Stimulated activated CD8-positive, alpha-beta memory T cell treated with anti-CD3 and anti-CD28 coated beads, Interleukin-12 subunit alpha, Interleukin-12 subunit beta, amount 100 ng/mL, for 1 hour (primary cell): ENCODE results near the gene GARIN5B.

Experiments
- DNase-seq: peaks from one replicate; pipeline ENCODE4 v3.0.0-alpha.2; 2020; ENCODE audit warnings: low read depth

The GARIN5B gene

DNA sequence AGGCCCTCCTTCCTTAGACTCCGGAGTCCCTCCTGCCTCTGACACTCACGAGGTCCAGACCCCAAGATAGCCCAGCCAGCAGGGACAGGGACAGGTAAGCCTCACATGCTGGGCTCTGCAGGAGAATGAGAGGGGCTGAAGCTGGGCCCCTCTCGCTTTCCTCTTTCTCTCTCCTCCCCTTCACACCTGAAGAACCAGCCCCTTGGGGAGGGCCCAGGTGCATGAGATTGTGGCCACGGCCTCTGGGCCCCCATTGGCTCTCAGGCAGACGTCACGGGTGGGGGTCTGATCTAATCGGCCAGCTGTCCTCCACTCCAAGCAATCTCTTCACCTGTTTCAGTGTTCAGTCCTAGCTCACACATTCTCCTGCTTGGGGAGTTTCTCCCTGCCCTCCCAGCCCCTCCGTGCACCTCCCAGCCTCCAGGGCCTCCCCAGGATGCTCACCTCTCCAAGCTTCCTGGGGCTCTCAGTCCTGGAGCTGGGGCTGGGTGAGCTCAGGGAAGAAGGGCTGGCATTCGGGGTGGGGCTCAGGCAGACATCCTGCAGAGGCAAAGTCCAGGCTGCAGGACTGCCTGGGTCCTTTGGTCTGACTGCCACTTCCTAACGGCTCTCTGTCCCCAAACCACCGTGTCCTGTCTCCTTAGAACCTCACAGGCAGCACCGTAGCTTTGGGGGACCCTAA lies 40.7 kb downstream of the GARIN5B start:
- DNase-seq, result no peak

DNA sequence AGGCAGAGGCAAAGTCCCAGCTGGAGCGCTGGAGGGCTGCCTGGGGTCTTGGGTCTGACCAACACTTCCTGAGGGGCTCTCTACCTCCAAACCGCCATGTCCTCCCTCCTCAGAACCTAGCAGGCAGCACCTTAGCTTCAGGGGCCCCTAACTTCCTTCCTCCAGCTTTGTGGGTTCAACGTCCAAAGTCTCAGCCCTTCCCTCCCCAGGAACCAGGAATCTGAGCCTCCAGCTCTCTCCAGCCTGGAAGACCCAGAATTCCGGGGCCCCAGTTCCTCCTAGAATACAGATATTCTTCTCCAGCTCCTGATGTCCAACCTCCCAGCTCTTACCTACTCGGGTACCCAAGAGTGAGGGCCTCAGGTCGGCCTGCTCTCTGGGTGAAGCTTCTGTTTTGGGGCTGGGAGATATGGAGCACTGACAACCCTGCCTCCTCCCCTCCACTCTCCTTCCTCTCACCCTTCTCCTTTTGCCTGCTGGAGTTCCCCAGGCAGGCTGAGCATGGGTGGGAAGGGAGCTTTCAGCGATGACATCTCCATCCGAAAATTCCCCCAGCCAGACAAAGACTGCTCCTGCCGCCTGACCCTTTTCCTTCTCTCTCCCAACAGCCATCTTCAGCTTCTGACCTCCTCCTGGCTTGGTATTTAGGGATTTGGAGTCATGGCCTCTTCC lies 41.5 kb downstream of the GARIN5B start:
- no peak for DNase-seq

DNA sequence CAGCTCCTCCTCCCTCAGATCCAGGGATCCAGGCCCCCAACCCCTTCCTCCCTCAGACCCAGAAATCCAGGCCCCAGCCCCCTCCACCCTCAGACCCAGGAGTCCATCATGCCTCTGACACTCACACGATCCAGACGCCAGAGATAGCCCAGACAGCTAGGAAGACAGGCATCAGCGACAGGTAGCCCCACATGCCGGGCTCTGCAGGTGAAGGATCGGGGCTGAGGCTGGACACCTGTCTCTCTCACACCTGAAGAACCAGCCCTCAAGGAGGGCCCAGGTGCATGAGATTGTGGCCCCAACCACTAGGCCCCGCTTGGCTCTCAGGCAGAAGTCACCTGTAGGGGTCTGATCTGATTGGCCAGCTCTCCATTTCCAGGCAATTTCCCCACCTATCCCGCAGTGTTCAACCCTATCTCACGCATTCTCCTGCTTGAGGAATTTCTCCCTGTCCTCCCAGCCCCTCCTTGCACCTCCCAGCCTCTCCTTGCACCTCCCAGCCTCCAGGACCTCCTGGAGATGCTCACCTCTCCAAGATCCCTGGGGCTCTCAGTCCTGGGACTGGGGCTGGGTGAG lies 42.1 kb downstream of the GARIN5B start:
- DNase-seq, result no peak

DNA sequence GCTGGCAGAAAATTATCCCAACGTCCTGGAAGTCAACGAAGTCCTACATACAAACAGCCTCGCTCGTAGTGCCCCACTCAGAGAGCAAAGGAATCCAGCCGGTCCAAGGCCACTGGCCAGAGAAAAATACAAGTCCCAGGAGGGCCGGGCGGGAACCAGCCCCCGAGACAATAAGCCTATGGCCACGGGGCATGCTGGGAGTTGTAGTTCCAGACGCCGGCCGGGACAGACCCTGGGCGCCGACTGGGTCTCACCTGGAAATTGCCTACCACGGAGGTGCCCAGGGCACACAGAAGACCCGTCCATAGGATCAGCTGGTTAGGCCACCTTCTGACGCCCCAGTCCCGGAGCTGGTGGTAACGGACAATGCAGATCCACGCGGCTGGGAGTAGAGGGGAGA lies 43.3 kb downstream of the GARIN5B start:
- DNase-seq, result no peak

DNA sequence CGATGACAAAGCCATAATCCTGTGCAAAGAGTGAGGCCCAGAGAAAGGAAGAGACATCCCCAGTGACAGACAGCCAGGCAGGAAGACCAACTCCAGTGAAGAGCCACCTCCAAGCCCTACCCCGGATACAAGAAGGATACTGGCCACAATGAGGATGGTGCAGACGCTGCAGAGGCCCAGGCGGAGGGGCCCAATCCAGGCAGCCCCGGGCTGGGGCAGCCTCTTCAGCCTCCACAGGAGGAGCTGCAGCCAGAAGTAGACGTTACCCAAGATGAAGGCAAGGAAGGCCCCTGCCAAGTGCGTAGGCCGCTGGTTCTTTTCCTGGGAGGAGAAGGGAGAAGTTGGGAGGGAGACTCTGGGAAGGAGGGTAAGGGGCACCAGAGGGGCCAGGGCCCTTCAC lies 46.4 kb downstream of the GARIN5B start:
- DNase-seq, result no peak

GRCh38 chr19:55315956-55316525 lies 47.0 kb downstream of the GARIN5B start:
- no peak for DNase-seq

- DNase-seq, result no peak
Observed at GRCh38 chr19:55314396-55314795, 48.7 kb downstream of the GARIN5B start.

- no peak for DNase-seq
Observed at GRCh38 chr19:55312621-55313512, 50.2 kb downstream of the GARIN5B start.

GRCh38 chr19:55311797-55312196 lies 51.3 kb downstream of the GARIN5B start:
- no peak for DNase-seq

- DNase-seq, result no peak
Observed at GRCh38 chr19:55311397-55311796, 51.7 kb downstream of the GARIN5B start.

DNA sequence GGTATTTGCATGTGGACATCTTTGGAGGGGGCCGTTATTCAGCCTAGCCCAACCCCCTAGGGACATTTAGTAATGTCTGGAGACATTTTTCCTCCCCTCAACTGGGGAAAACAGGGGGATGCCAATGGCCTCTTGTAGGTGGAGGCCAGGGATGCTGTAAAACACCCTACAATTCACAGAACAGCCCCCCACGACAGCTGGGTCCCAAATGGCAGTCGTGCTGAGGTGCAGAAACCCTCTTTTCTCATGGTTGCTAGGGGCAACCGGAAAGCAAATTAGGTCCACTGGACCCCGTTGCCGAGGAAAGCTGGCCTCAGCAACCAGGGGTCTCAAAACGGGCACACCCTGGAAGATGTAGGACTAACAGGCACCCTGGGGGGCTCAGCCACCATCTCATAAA lies 52.6 kb downstream of the GARIN5B start:
- no peak for DNase-seq

GRCh38 chr19:55309448-55309847 lies 53.6 kb downstream of the GARIN5B start:
- no peak for DNase-seq

- DNase-seq, result no peak
Observed at GRCh38 chr19:55308281-55308680, 54.8 kb downstream of the GARIN5B start.

DNA sequence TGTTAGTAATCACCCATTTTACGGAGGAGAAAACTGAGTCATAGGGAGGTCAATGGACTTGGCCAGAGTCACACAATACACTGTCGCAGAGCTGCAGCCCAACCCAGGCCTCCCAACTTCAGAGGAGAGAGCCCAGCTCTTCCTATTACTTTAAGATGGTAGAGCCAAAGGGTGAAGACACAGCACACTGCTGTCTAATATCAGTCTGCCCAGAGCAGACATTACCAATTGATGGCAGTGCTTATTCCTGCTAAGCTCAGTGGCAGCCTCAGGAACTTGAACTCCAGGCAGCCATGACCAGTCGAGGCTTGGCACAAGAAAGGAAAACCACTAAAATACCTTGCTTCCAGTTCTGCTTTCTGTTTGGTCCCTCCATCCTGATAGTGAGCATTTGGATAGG lies 56.3 kb downstream of the GARIN5B start:
- no peak for DNase-seq

DNA sequence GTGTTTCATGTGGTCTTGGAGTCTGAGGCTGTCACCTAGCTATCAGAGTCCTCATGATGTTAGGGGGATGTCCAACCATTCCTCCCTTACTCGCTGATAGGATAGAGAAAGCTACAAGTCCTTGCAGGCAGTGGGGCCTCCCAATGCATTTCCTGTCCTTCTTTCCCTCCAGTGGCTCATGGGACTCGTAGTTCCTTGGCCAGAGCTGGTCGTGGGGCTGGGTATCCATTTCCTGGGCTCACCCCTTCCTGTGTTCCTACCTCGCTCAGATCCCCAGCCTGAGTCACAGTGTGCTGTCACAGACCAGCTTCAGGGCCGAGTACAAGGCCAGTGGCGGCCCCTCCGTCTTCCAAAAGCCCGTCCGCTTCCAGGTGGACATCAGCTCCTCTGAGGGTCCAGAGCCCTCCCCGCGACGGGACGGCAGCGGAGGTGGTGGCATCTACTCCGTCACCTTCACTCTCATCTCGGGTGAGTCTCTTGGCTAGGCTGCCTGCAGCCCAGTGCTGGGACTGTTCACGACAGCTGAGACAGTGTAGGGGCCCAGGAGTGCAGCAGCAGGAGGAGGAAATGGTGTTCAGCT lies 57.0 kb downstream of the GARIN5B start:
- no peak for DNase-seq

GRCh38 chr19:55305491-55305890 lies 57.6 kb downstream of the GARIN5B start:
- DNase-seq, result peak; percentile 11

DNA sequence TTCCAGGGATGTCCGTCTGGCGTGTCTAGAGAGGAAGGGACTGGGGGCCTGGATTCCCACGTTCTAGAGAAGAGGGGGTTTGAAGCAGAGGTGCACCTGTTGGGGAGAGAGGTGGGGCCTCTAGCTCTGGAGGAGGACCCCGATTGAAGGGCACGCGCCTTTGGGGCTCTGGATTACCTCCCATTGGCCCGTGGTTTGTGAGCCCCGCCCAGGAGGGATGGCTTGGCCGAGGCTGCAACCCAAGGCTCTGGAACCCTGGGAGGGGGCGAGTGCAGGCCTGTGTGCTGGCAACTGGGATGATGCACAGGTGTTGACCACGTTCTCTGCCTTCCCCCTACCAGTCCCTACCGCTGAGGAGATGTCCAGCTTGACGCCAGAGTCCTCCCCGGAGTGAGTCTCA lies 58.1 kb downstream of the GARIN5B start:
- DNase-seq, result no peak
